CD4-positive, alpha-beta T cell (primary cell): Measurements from ENCODE around the gene RLBP1. TPM values are rescaled to one million over a fixed set of nuclear protein-coding genes. Genes with fewer than 3 reads are reported as not detected.

Source experiments
- ATAC-seq: fragments of 200-7000 bp; cut with Tn5 transposase; one replicate; pipeline ENCODE4 v1.10.0; 2022; ENCODE audit warnings: mild to moderate bottlenecking; ENCODE audit not compliant: poor library complexity
- CTCF ChIA-PET: fragments of 350-600 bp; sonication (Branson Sonifier 250); formaldehyde crosslinking; loops from one replicate; lab custom pipeline; 2021; ENCODE audit warnings: antibody characterized with exemption, inconsistent platforms; lab: Charles Lee
- POLR2A ChIA-PET: fragments of 350-600 bp; sonication (Branson Sonifier 250); formaldehyde crosslinking; loops from one replicate; lab custom pipeline; 2021; ENCODE audit warnings: antibody characterized with exemption, inconsistent platforms; lab: Charles Lee
- DNase-seq, 14 experiments: peaks; one replicate each; pipeline ENCODE4 v3.0.0-alpha.2; 2013 to 2020; ENCODE audit warnings: mixed read lengths in 2 of 14
- H3K27ac ChIP-seq, 2 donors: one replicate each; pipeline versions ENCODE4 v1.5.1 to v1.7.0; 2013; ENCODE audit warnings: low read length in 2 of 2, low read depth in 1 of 2, mild to moderate bottlenecking in 1 of 2
- H3K27me3 ChIP-seq, 2 experiments: 1 replicate in 1 of 2; 2 replicates in 1 of 2; pipeline versions ENCODE4 v1.6.1 to v1.7.0; 2013; ENCODE audit warnings: low read length in 2 of 2, control low read depth in 1 of 2, mild to moderate bottlenecking in 1 of 2, moderate library complexity in 1 of 2; ENCODE audit not compliant: insufficient read depth in 2 of 2, control insufficient read depth in 1 of 2
- H3K36me3 ChIP-seq: one replicate; pipeline ENCODE4 v1.6.1; 2013; ENCODE audit warnings: low read length, control low read depth; ENCODE audit not compliant: insufficient read depth
- H3K4me1 ChIP-seq: one replicate; pipeline ENCODE4 v1.6.1; 2013; ENCODE audit warnings: low read length, control low read depth; ENCODE audit not compliant: insufficient read depth
- H3K4me3 ChIP-seq: one replicate; pipeline ENCODE4 v1.5.1; 2013; ENCODE audit warnings: mild to moderate bottlenecking, low read length, moderate library complexity
- H3K9me3 ChIP-seq, 2 experiments: 1 replicate in 1 of 2; 2 replicates in 1 of 2; pipeline versions ENCODE4 v1.6.1 to v1.7.0; 2013; ENCODE audit warnings: low read length in 2 of 2, mild to moderate bottlenecking in 2 of 2, control low read depth in 1 of 2, moderate library complexity in 1 of 2; ENCODE audit not compliant: control insufficient read depth in 1 of 2, insufficient read depth in 1 of 2
- H3K27ac Mint-ChIP-seq: one replicate; pipeline ENCODE4 v1.8.0; 2020; ENCODE audit warnings: mixed read lengths
- H3K27me3 Mint-ChIP-seq: one replicate; pipeline ENCODE4 v1.8.0; 2021; ENCODE audit warnings: mixed read lengths
- H3K36me3 Mint-ChIP-seq: one replicate; pipeline ENCODE4 v1.8.0; 2021; ENCODE audit warnings: low read depth, mixed read lengths
- H3K4me1 Mint-ChIP-seq: one replicate; pipeline ENCODE4 v1.8.0; 2021; ENCODE audit warnings: low read depth, mixed read lengths
- H3K4me3 Mint-ChIP-seq: one replicate; pipeline ENCODE4 v1.8.0; 2020; ENCODE audit warnings: mild to moderate bottlenecking, mixed read lengths
- H3K9me3 Mint-ChIP-seq: one replicate; pipeline ENCODE4 v1.8.0; 2020; ENCODE audit warnings: mixed read lengths
- intact Hi-C, 2 experiments: fragments of 100-400 bp; cut with DNase I in 1 of 2; cut with micrococcal nuclease in 1 of 2; formaldehyde crosslinking; loops; one replicate each; pipeline versions ENCODE4 v1.15.1 to v1.9.0; 2023 to 2025; cut with DNase I, micrococcal nuclease
- total RNA-seq, 174 experiments: library from RNA in 2 of 174; stranded (reverse) in 2 of 174; gene quantifications; one replicate each; pipeline ENCODE4 v1.2.3 and lab custom pipeline; 2021 to 2026
- TF ChIP-seq, protein P1 (sequence below): fragments of 200-600 bp; IDR thresholded peaks from one replicate; pipeline ENCODE4 v1.8.0; 2022; ENCODE audit warnings: antibody characterized with exemption, mild to moderate bottlenecking

The RLBP1 gene
- total RNA-seq, 2 experiments from 2014 or later = not detected

DNA sequence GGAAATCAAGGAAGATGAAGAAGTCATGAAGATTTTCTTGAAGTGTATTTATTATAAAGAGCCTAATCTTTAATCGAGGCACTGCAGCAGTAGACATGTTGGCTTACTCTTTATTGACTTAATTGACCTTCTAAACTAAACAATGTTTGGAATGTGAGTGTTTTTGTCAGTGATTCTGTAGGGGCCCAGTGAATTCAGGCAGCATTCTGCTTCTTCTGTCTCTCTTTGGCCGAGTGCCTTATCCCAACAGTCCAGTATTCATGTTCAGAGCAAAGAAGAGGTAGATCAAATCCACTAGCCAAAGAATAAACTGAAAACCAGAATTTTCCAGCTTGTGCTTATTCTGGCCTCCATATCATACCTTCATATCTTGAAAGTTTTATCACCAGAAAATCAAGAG lies 55.7 kb downstream of the RLBP1 start:
- H3K9me3 ChIP-seq = no peaks in the 10 kb centered on the region
- H3K27me3 ChIP-seq = no peaks in the 10 kb centered on the region
- POLR2A ChIA-PET = interaction anchor here (0.7 kb wide), 1 partner anchor 13 kb away, joined by 3 read pairs; no protein-coding TSS in a partner anchor
- Mint-ChIP-seq H3K4me1 (no peaks in the 10 kb centered on the region), H3K27me3 (no peaks in the 10 kb centered on the region), H3K36me3 (peaks cover 41% of the 10 kb centered on the region), H3K4me3 (no peak overlapping the region), H3K27ac (no peak overlapping the region), H3K9me3 (no peaks in the 10 kb centered on the region)
- ATAC-seq (no peak), DNase-seq (no peak)
- peaks cover 3% of the 10 kb centered on the region for H3K4me1 ChIP-seq
- CTCF ChIA-PET = interaction anchor here (1.7 kb wide), 1 partner anchor 12 kb away, joined by 6 read pairs; no protein-coding TSS in a partner anchor
- TF ChIP-seq, protein P1, sequence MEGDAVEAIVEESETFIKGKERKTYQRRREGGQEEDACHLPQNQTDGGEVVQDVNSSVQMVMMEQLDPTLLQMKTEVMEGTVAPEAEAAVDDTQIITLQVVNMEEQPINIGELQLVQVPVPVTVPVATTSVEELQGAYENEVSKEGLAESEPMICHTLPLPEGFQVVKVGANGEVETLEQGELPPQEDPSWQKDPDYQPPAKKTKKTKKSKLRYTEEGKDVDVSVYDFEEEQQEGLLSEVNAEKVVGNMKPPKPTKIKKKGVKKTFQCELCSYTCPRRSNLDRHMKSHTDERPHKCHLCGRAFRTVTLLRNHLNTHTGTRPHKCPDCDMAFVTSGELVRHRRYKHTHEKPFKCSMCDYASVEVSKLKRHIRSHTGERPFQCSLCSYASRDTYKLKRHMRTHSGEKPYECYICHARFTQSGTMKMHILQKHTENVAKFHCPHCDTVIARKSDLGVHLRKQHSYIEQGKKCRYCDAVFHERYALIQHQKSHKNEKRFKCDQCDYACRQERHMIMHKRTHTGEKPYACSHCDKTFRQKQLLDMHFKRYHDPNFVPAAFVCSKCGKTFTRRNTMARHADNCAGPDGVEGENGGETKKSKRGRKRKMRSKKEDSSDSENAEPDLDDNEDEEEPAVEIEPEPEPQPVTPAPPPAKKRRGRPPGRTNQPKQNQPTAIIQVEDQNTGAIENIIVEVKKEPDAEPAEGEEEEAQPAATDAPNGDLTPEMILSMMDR = no peak
- no peak overlapping the region for H3K27ac ChIP-seq
- intact Hi-C loops = no loop called here
- H3K4me3 ChIP-seq = no peak overlapping the region
- H3K36me3 ChIP-seq = peaks cover 11% of the 10 kb centered on the region

DNA sequence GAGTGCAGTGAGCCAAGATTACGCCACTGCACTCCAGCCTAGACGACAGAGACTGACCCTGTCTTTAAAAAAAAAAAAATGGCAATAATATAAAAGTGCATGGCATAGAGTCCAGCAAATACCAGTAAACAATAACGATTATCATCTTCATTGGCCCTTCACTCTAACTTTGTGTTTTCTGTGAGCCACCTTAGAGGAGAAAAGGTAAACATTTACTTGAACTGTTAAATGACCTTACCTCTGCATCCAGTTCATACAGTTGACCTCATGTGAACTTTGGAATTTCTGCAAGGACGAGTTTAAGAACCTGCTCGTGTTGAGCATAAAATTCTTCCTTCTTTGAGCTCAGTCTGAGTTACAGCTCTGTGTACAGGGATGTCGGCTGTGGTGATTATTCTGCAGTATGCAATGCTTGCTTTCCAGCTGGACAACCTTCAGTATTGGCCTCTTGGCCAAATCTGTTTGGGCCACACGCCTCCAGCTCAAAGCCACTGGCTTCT lies 56.6 kb downstream of the RLBP1 start:
- Histone ChIP-seq H3K27ac (no peak overlapping the region), H3K4me1 (peaks cover 3% of the 10 kb centered on the region), H3K4me3 (no peak overlapping the region), H3K27me3 (no peaks in the 10 kb centered on the region), H3K9me3 (no peaks in the 10 kb centered on the region), H3K36me3 (peaks cover 11% of the 10 kb centered on the region)
- ChIA-PET POLR2A (interaction anchor here (0.6 kb wide), 1 partner anchor 466 kb away, joined by 3 read pairs; no protein-coding TSS in a partner anchor), CTCF (interaction anchor here (1.7 kb wide), 1 partner anchor 13 kb away, joined by 6 read pairs; no protein-coding TSS in a partner anchor)
- no peak for DNase-seq
- Mint-ChIP-seq H3K4me3 (no peak overlapping the region), H3K9me3 (no peaks in the 10 kb centered on the region), H3K27me3 (no peaks in the 10 kb centered on the region), H3K27ac (no peak overlapping the region), H3K4me1 (no peaks in the 10 kb centered on the region), H3K36me3 (peaks cover 48% of the 10 kb centered on the region)
- ATAC-seq = no peak
- TF ChIP-seq, protein P1 = no peak
- intact Hi-C loops = no loop called here

DNA sequence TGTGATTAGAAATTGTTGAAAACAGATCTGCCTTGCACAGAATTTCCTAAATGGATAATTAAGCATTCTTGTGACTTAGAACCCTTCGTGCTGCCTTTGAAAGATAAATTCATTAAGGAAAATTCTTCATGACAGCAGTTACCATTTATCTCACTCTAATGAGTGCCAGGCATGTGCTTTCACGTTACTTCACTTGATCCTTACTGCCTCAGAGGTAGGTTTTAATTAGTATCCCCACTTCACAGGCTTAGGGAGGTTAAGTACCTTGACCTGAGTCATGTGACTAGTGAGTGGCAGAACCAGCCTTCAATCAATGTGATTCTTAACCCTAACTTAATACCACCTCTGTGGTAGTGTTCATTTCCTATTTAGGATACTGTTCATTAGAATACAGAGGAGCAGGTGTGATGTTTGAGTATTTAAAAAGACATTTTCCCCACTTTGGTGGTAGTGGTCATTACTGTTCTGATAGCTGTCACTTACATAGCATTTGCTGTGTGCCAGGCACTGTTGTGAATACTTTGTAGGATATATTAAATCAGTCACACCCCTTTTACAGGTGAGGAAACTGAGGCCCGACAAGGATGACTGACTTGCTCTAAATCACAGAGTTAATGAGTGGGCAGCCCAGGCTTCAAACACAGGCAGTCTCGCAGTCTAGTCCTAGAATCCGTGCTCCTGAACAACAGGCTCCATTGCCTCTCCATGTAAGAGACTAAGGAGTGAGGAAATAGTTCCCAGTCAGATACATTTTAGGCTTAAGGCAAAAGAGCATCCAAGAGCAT lies 57.9 kb downstream of the RLBP1 start:
- ATAC-seq = no peak
- H3K27ac ChIP-seq = no peak overlapping the region
- no peaks in the 10 kb centered on the region for H3K4me1 Mint-ChIP-seq
- intact Hi-C loops = no loop called here
- peaks cover 59% of the 10 kb centered on the region for H3K36me3 Mint-ChIP-seq
- POLR2A ChIA-PET = no interaction called here
- no peaks in the 10 kb centered on the region for H3K27me3 ChIP-seq
- no peak for DNase-seq
- TF ChIP-seq, protein P1 = no peak
- no peaks in the 10 kb centered on the region for H3K9me3 ChIP-seq
- H3K9me3 Mint-ChIP-seq = no peaks in the 10 kb centered on the region
- H3K27me3 Mint-ChIP-seq = no peaks in the 10 kb centered on the region
- CTCF ChIA-PET = no interaction called here
- no peak overlapping the region for H3K27ac Mint-ChIP-seq
- H3K4me1 ChIP-seq = peaks cover 3% of the 10 kb centered on the region
- no peak overlapping the region for H3K4me3 Mint-ChIP-seq
- no peak overlapping the region for H3K4me3 ChIP-seq
- peaks cover 11% of the 10 kb centered on the region for H3K36me3 ChIP-seq
